Adipose tissue (tissue), 3 donors: ENCODE results near the gene C1orf116. TPM values are rescaled to one million over a fixed set of nuclear protein-coding genes. Genes with fewer than 3 reads are reported as not detected.

ENCODE experiments used
- H3K27ac ChIP-seq: one replicate; pipeline ENCODE4 v1.5.1; 2013; ENCODE audit warnings: low read depth, low read length
- WGBS, 3 donors: extraction: QIAGEN DNeasy Blood & Tissue Kit; methylation state at CpG; one replicate each; pipeline ENCODE4 v1.1.7; 2013; 5-methylcytosine and 5-hydroxymethylcytosine counted together
- polyA plus RNA-seq, 3 donors: library from polyadenylated mRNA; stranded (reverse); fragments of 200-250 nt; gene quantifications; one replicate each; pipeline ENCODE4 v1.2.3, GENCODE V29; 2013
- donor health status: healthy with polysubstance abuse.
- donor health status: Bipolar disorder and iron deficiency.
- donor health status: healthy.

Gene C1orf116
- polyA plus RNA-seq, 3 donors, result 0.34 to 5.6 (median 2.3) TPM

DNA sequence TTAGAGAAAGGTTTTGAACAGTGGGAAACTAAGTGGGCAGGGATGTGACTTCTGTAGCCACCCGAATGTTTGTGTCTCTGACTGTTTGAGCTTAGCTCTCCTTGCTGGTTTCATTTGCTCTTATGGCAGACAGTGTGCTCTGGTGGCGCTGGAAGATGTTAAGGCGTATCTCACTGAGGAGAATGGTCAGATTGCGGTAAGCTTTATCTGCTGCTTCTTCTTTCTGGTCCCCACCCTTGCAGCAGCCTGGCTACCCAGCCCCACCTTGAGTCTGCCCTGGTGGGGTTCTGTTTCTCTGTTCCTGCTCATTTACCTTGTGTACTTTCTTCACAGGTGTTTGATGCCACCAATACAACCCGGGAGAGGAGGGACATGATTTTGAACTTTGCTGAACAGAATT is 30.5 kb upstream of the C1orf116 start:
- 94% methylated on average over 5 of the region's 5 CpGs for WGBS, 3 donors
- no peak overlapping the region for H3K27ac ChIP-seq

DNA sequence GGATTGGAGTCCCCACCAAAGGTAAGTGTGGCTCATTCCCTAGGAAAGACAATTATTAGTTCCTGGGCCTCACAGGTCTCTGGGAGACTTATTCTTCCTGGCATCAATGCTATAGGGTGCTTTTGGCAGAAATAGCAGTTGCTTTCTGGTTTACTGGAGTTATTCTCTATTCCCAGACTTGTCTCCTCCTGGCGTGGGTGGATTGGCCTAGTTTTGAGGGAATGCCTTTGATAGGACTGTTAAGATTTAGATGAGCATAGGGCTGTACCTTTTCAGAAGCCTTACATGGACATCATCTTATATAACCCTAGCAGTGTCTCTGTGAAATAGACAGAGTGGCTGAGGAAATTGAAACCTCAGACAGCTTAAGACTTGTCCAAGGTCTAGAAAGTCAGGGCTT is 29.5 kb upstream of the C1orf116 start:
- H3K27ac ChIP-seq, result no peak overlapping the region
- 84 to 95% (median 92%) methylated on average over 1 of the region's 1 CpG for WGBS, 3 donors

DNA sequence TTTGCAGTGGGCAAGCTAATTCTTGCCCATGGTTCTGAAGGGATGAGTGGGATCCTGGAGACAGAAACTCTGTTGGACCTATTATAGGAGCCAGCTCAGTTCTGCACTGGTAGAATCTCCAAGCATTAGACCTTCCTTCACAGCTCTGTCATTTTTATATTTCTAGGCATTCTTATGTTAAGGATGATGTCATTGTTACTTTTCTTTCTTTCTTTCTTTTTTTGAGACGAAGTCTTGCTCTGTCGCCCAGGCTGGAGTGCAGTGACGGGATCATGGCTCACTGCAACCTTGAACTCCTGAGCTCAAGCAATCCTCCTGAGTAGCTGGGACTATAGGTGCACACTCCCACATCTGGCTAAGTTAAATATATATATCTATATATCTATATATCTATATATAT is 28.0 kb upstream of the C1orf116 start:
- H3K27ac ChIP-seq, result no peak overlapping the region
- 81 to 93% (median 86%) methylated on average over 3 of the region's 3 CpGs for WGBS, 3 donors

DNA sequence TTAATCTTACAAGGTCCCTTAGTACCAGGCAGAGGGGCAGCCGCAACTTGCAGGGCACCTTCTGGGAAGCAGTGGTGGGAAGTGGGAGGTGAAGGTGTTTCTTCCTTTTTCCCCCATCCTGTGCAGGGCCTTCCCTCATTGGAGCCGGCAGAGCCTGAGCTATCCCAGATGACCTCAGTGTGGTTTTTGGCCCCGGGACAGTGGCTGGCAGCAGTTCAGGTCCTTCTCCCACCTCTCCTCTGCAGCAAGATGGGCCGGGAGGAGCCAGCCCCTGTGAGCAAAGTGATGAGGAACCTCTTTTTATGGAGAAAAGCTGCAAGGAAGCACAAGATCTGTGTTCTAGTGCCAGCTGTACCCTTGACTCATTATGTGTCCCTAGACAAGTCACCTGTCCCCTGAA is 27.3 kb upstream of the C1orf116 start:
- 34 to 75% (median 48%) methylated on average over 4 of the region's 4 CpGs for WGBS, 3 donors

DNA sequence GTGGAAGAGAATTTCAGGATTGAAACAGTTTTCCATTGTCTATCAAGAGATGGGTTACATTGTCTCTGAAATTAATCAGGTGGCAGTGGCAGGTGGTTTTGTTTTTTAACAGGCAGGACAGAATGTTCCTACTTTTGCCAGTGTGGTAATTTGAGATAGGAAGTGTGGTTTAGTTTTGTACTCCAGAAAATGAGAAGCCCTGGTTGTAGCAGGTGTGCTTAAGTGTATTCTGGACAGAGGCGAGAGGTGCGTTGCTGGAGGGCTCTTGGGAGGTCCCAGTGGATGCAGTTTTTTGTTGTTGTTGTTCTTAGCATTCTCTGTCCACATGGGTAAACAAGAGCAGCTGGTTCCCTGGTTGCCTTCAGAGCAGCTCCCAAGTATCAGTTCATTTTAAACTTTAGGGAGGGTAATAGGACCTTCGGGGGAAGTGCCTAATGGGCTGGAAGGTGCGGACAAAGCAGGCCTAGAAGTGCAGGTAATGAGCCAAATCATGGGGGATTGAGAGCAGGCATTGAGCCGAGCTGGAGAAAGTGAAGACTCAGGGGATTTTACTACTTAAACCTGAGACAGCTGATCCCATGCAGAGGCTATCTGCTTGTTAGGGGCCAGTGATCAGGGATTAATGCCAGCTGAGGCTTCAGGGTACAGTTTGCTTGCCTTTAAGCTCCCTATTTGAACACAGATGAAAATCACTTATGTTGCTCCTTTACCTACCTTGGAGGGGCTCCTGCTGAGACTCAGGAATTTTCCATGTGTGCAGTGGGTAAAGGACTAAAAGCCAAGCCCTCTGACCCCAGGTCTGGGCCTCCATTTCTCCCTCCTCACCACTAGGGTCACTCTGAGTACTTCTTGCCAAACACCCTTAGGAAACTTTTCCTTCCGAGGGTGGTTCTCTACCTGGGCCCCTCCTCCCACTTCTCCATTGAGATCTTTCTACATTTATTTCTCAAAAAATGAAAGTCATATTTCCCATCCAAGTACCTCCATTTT is 26.6 kb upstream of the C1orf116 start:
- H3K27ac ChIP-seq, result no peak overlapping the region
- 69 to 88% (median 74%) methylated on average over 6 of the region's 6 CpGs for WGBS, 3 donors

More for the DNA sequence above, 27.3 kb upstream of the C1orf116 start:
- H3K27ac ChIP-seq, result no peak overlapping the region

DNA sequence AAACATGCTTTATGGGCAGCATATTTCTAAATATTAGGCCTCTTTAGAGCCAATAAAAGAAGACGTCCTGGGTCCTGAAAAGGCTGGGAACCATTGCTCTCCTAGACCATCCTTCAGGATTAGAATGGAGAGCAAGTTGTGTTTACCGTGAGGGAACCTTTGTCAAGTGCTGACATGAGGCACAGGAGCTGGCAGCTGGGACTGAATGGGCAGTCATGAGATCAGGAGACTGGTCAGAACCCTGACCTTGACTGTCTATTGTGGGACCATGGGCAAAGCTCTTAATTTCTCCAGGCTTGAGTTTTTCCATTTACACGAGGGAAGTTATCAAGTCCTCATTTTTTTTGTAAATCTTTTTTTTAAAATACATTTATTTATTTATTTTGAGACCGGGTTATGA is 25.7 kb upstream of the C1orf116 start:
- 79 to 89% (median 88%) methylated on average over 4 of the region's 4 CpGs for WGBS, 3 donors

DNA sequence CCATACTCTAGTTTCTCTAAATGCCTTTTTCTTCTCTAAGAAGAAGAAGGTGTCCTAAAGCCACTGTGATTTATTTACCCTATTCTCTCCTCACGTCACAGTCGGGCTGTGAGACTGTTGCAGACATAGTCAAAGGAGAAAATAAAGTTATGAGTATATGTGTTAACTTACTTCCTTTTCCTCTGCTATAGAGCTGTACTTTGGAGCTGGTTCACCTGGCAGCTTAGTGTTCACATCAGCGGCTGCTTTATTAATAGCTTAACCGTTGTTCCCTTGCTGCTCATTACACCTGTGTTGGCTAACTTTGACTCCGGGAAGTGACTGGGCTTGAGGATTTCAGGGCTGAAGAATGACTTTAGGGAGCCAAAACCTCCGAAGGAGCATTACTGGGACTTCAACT is 24.1 kb upstream of the C1orf116 start:
- WGBS, 3 donors, result 74 to 89% (median 88%) methylated on average over 6 of the region's 6 CpGs
- no peak overlapping the region for H3K27ac ChIP-seq

More for the DNA sequence above, 25.7 kb upstream of the C1orf116 start:
- no peak overlapping the region for H3K27ac ChIP-seq

DNA sequence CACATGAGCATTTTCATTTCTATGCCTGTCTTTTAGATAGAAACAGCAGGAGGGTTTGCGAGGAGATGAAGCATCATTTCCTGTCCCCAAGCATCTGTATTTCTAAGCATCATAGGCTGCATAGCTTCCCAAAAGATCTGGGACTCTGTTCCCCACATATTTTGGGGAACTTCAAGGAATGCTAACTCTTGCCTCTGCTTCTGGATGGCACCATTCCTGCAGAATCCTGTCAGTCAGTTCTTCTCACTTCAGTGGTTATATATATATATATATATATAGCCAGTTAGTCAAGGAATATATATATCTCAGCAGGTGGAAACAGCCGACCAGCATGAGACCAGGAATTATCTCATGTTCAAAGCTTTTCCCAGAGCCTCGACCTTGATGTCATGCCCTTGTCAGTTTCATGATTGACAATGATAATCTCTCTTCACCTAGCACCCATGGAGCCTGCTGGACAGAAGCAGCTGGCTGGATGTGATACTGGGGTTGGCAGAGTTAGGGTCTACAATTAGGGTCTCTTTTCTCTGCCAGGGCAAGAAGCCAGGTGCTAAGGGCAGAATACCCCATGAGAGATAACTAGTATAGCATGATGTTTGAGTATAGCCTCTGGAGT is 22.9 kb upstream of the C1orf116 start:
- no peak overlapping the region for H3K27ac ChIP-seq
- WGBS, 3 donors, result 56 to 79% (median 71%) methylated on average over 3 of the region's 3 CpGs

DNA sequence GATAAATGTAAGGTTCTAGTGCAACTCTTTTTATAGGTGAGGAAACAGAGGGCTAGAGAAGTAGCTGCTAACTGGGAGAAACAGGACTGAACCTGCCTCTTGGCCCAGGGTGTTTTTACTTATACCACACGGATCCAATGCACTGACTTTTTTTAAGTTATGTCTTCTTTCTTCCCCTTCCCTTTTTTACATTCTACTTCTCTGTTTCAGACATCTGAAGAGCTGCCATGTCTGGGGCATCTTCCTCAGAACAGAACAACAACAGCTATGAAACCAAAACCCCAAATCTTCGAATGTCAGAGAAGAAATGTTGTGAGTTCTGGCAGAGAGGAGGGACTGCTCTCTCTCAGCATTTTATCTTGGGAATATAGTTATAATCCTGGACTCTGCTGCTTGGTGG is 21.9 kb upstream of the C1orf116 start:
- H3K27ac ChIP-seq, result no peak overlapping the region
- WGBS, 3 donors, result 33 to 82% (median 36%) methylated on average over 2 of the region's 2 CpGs

DNA sequence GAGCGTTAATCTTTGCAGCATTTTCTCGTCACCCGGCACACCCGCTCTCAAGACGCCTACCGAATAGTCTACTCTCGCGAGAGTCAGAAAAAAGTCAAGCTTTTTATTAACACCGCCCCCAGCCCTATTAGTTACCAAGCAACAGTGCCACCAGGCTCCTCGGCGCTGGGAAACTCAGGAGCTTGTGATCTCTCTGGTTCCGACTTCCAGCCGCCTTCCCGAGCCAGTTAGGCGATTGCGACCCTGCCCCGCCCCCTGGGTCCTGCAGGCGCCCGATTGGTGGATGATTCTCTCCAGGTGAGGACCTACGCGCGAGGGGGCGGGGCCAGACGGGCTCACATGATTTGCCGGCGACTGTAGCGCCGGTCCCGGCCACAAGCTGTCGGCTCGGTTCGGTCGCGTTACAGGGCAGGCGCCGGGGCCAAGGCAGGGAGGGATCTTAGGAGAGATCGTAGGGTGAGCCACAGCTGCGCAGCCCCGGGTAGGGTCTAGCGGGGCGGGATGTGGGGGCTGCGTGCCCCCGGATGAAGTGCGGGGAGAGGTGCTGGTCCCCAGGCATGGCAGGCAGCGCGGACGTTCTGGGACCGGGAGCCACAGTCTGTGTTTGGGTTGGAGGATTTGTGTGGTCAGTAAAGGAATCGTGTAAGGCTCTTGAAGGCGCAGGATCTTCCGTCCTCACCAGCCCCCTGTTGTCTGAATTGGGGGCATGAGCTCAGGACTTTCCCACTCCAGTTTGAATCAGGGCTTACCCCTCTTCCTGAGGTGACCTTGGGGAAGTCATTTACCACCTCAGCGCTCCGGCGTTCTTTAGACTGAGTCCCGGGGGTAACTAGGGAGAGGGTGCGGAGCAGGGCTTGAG is 20.6 kb upstream of the C1orf116 start, which contains the start of gene PFKFB2:
PFKFB2 (plus strand) TSS at position 365 of the 859 bp plus-strand sequence. CDS start 1,443 bp downstream, outside the sequence.
- WGBS, 3 donors, result 1 to 5% (median 3%) methylated on average over 56 of the region's 56 CpGs

DNA sequence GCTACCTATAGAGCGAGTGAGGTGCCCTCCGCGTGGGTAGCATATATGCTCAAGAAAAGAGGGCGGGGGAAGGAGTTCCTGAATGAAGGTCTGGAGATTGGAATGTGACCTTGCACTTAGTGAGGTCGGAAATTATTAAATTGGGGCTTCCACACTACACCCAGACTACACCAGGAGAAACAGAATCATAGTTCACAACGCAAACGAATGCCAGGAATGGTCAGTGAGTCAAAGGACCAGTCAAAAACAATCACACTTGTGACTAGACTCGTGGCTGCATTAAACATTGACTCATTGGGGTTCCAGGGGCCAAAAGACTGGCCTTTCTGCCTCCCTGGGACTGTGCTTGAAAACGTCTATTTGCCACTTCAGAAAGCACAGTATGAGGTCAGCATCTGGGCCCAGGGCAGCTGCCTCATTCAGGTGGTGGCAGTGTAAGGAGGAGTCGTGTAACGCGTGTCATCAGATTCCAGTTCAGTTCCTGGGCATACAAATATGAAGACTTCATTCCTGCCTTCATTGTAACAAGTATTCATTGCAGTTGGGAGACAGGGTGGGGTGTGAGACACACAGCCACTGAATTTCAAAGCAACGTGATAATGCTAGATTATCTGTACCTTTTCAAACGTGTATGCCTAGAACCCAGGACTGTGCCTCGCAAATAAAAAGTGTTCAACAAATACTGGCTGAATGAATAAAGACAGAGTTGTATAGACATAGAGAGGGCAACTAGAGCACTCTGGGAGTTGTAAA is 18.8 kb upstream of the C1orf116 start, which contains the start of gene YOD1:
YOD1 (minus strand) TSS at position 18 of the 753 bp plus-strand sequence. CDS start 178 bp downstream, outside the sequence.
- H3K27ac ChIP-seq, result no peak within 1 kb of the TSS
- WGBS, 3 donors, result 32 to 65% (median 45%) methylated on average over 15 of the region's 15 CpGs

More for the DNA sequence above, 20.6 kb upstream of the C1orf116 start, which contains the start of gene PFKFB2:
- peak within 1 kb of the TSS; percentile 66 for H3K27ac ChIP-seq

DNA sequence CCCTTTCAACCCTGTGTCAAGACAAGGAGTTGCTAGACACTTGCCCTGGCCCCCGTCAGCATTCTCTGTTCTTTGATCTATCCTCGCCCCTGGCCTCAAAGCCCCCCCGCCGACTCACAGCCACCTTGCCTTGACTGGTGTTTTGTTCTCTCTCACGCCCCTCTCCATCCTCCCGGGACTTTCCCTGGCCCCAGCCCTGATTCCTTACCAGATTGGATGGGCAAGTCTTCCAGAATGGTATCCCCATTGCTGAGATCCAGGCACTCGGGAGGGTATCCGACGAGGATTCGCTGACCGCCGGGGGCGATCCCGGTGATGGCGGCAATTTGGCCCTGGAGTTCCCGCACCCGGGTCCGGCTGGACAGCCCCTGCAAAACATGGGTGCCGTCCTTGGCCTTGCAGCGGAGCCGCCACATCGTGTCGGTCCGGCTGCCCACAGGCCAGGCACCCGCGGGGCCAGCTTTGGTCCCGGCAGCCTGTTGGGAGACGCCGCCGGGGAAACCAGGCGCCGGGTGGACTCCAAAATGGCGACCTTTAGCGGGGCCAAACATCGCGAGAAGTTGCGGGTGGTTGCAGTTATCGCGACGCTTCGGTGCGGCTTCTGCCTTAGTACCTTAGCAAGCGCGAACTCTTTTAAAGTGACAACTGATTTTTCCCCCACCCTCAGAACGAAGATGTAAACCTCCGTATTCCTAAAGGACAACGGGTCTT is 18.1 kb upstream of the C1orf116 start:
- WGBS, 3 donors, result 0 to 1% (median 0%) methylated on average over 45 to 47 of the region's 47 CpGs
- no peak overlapping the region for H3K27ac ChIP-seq

DNA sequence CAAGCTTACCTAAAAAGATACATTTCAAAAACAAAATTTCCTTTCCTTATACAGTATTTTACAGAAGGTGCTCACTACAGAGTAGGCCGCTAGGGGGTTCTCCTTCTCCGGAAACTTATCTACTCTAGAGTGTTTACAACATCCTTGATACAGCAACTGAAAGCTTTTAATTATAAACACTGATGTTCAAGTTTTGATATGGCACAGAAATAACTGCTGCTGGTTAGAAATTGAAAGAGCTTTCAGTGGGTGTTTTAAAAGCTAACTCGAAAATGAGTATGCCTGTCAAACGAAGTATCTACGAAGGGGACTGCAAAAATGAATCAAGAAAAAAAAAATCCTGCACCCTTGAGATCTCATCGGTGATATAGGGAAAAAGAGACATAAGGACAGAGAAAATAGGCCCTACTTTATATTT is 17.4 kb upstream of the C1orf116 start:
- H3K27ac ChIP-seq, result no peak overlapping the region
- WGBS, 3 donors, result 0 to 1% (median 1%) methylated on average over 6 of the region's 6 CpGs

DNA sequence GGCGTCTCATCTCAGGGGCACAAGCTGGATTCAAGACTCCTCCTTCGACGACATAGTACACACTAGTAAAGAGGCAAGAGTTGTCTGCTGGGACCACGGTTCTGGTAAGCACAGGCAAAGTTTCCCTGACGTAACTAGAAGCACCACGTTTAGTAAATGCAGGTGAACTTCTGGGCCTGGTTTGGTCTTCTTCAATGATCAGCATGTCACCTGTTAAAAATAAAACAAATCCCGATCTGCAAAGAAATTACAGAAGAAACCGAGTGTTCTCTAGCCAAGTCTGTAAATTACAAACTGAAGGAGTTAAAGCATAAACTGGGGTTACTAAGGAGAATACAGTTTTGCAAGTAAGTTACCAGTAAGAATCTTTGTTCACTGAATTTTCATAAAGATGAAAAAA is 17.0 kb upstream of the C1orf116 start:
- H3K27ac ChIP-seq, result no peak overlapping the region
- 52 to 66% (median 57%) methylated on average over 8 of the region's 8 CpGs for WGBS, 3 donors

DNA sequence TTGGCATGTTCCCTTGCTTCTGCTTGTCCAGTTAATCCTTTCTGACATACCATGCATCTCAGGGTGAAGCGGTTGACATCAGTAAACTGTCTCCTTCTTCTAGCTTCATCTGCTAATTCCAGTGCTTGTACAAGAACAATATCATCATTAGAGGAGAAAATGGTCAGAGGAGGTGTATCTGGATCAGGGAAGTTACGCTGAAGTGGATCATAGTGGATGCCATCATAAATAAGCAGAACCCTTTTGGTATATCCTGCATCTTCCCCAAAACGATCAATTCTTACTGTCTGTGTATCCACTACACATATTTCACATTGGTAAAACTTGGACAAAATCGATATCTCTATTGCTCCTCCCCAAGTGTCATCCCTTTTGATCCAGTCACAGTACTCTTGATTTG is 16.5 kb upstream of the C1orf116 start:
- H3K27ac ChIP-seq, result no peak overlapping the region
- WGBS, 3 donors, result 79 to 91% (median 90%) methylated on average over 4 of the region's 4 CpGs

DNA sequence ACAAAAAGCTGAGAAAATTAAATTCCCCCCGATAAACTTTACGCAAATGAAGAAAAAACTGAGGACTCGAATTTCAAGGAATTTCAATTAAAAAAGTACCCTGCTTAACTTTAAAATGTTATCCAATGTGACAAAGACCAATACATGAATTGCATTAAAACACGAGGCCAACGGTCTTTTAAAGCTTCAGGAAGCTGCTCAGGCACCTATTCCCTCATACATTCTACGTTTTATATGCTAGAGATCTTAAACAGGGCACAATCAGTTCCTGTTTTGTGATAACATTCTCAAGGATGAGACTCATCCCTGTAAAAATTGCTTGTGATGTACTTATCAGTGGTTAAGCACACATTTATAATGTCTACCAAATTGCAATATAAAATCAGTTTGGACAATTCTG is 15.5 kb upstream of the C1orf116 start:
- 75 to 81% (median 76%) methylated on average over 6 of the region's 6 CpGs for WGBS, 3 donors
- H3K27ac ChIP-seq, result no peak overlapping the region

DNA sequence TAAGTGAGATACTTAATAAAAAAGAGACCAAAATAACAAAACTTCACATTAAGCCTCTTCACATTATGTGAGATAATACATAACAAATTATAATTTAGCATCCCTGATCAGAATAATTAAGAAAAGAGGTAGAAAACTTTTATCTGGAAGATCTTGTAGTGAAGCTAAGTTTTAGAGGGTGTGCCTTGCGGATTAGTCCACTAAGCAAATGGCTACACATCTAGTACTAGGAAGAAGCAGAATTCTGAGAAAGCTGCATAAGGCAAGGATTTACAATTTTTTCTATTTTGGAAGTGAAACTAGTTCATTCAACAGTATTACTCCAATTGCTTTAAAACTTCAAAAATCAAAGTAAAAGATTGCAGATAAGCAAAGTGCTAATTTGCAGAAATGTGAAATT is 14.9 kb upstream of the C1orf116 start:
- WGBS, 3 donors, result 91 to 93% (median 92%) methylated on average over 1 of the region's 1 CpG
- no peak overlapping the region for H3K27ac ChIP-seq
